ENCODE measurements around the gene CNTNAP2. TPM values are rescaled to one million over a fixed set of nuclear protein-coding genes. Genes with fewer than 3 reads are reported as not detected.

Gene CNTNAP2
- total RNA-seq, 1 experiment from 2014 or later = 64.5 TPM

DNA sequence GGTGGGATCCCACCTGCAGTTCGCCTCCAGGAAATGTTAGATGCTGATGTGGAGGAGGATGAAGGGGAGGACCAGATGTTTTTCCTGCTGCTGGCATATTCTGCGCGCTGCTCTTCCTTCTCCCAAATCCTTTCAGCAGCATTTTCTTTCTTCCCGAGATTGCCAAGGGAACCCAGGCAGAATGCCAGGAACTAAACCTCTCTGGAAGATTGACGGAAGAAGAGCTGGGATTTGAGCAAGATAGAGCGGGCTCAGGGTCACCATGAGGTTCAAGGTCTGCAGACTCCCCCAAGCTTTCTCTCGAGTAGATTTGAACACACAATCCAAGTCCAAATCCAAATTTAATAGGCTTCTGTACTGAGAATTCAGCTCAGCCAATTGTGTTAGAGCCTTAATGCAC is 2128.8 kb downstream of the CNTNAP2 start:
- Histone ChIP-seq H3T11ph (ENCODE audit: low read length) (no peak overlapping the region), H3K4me2 (ENCODE audit: insufficient read depth, insufficient read length, low read length) (no peak overlapping the region), H3K27me3 (ENCODE audit: insufficient read depth, low read length) (no peaks in the 10 kb centered on the region), H2AK5ac (ENCODE audit: insufficient read length, low read length) (no peak overlapping the region), H3K14ac (ENCODE audit: insufficient read depth, low read length) (no peak overlapping the region), H3K27ac (ENCODE audit: insufficient read length, low read depth, low read length) (no peak overlapping the region), H3K23me2 (ENCODE audit: insufficient read length, low read depth, low read length, poor library complexity, severe bottlenecking) (no peaks in the 10 kb centered on the region), H2BK12ac (ENCODE audit: insufficient read length, low read depth, low read length) (no peak overlapping the region), H2BK20ac (ENCODE audit: low read depth, low read length, poor library complexity, severe bottlenecking) (no peak overlapping the region), H2BK15ac (ENCODE audit: low read depth, low read length) (no peak overlapping the region), H3K9me3 (ENCODE audit: control insufficient read depth, low read depth, low read length) (no peaks in the 10 kb centered on the region), H3K4ac (ENCODE audit: low read depth, low read length) (no peak overlapping the region), H3K79me2 (ENCODE audit: insufficient read depth, low read length) (no peaks in the 10 kb centered on the region), H3K9ac (ENCODE audit: extremely low read depth, insufficient read length, low read length) (no peak overlapping the region), H4K20me1 (ENCODE audit: control insufficient read depth, insufficient read depth, insufficient read length) (no peaks in the 10 kb centered on the region), H2BK120ac (ENCODE audit: low read depth, low read length, poor library complexity, severe bottlenecking) (no peak overlapping the region), H2AFZ (ENCODE audit: low read length) (no peak overlapping the region), H3K4me1 (ENCODE audit: insufficient read depth, low read length) (no peaks in the 10 kb centered on the region), H2BK5ac (ENCODE audit: insufficient read length, low read length) (no peak overlapping the region), H4K8ac (replicated peaks; ENCODE audit: insufficient read length, low read depth, low read length) (no peak overlapping the region), H3K18ac (ENCODE audit: insufficient read length, low read depth, low read length) (no peak overlapping the region), H4K5ac (ENCODE audit: insufficient read length, low read depth, low read length) (no peak overlapping the region), H4K91ac (ENCODE audit: insufficient read length, low read depth, low read length) (no peak overlapping the region), H3K56ac (ENCODE audit: insufficient read length, low read depth, low read length) (no peak overlapping the region), H3K79me1 (ENCODE audit: insufficient read depth, low read depth, low read length, poor library complexity, severe bottlenecking) (no peaks in the 10 kb centered on the region), H3K23ac (ENCODE audit: insufficient read length, low read depth, low read length) (no peak overlapping the region)
- TF ChIP-seq, protein P1, sequence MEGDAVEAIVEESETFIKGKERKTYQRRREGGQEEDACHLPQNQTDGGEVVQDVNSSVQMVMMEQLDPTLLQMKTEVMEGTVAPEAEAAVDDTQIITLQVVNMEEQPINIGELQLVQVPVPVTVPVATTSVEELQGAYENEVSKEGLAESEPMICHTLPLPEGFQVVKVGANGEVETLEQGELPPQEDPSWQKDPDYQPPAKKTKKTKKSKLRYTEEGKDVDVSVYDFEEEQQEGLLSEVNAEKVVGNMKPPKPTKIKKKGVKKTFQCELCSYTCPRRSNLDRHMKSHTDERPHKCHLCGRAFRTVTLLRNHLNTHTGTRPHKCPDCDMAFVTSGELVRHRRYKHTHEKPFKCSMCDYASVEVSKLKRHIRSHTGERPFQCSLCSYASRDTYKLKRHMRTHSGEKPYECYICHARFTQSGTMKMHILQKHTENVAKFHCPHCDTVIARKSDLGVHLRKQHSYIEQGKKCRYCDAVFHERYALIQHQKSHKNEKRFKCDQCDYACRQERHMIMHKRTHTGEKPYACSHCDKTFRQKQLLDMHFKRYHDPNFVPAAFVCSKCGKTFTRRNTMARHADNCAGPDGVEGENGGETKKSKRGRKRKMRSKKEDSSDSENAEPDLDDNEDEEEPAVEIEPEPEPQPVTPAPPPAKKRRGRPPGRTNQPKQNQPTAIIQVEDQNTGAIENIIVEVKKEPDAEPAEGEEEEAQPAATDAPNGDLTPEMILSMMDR (conservative IDR thresholded peaks at IDR 0.05) = no peak
- H3K36me3 Mint-ChIP-seq (ENCODE audit: insufficient read depth in 1 of 3, low read depth in 3 of 3) = peaks cover under 1 to 10% (median 7%) of the 10 kb centered on the region in 3 experiments; a peak in 6 of 7 replicates
- H3K4me3 Mint-ChIP-seq = no peak overlapping the region
- peaks cover 21% of the 10 kb centered on the region for H3K27me3 Mint-ChIP-seq (ENCODE audit: low read depth)
- H3K9me3 Mint-ChIP-seq = peaks cover 7 to 15% of the 10 kb centered on the region in 2 experiments
- H3K4me1 Mint-ChIP-seq = peaks cover 9 to 10% of the 10 kb centered on the region in 2 experiments; a peak in 3 of 4 replicates
- no peak for DNase-seq
- no CpG with 5 or more reads among the region's 7 CpGs for WGBS (ENCODE audit: extremely low coverage, insufficient read length, low lambda C conversion rate)
- H3K27ac Mint-ChIP-seq = no peak overlapping the region
